SK-N-SH (cell line): ENCODE measurements around the gene UCHL1. TPM values are rescaled to one million over a fixed set of nuclear protein-coding genes. Genes with fewer than 3 reads are reported as not detected.

ENCODE experiments used
- CTCF ChIA-PET: fragments of 300-600, 350-600 bp; formaldehyde crosslinking; extraction: SDS; loops from one replicate; lab custom pipeline; 2021; lab: Yijun Ruan, JAX
- POLR2A ChIA-PET: fragments of 350-600 bp; sonication (Branson Sonifier 250); formaldehyde crosslinking; extraction: SDS; loops from one replicate; lab custom pipeline; 2020; ENCODE audit warnings: antibody characterized with exemption, inconsistent platforms; lab: Yijun Ruan, JAX
- DNase-seq: peaks from one replicate; pipeline ENCODE4 v3.0.0; 2012
- H2AFZ ChIP-seq: fragments of 200-600 bp; sonication (generic); 2 replicates; pipeline ENCODE4 v1.8.1; 2016; ENCODE audit warnings: antibody characterized with exemption, mild to moderate bottlenecking, low read depth
- H3F3A ChIP-seq: fragments of 200-600 bp; sonication (generic); replicated peaks from 2 replicates; pipeline ENCODE3; 2016; ENCODE audit warnings: antibody characterized with exemption, mild to moderate bottlenecking; ENCODE audit not compliant: insufficient read depth
- H3K27ac ChIP-seq, 2 experiments: fragments of 200-500 bp in 1 of 2; fragments of 200-600 bp in 1 of 2; sonication (Bioruptor generic) in 1 of 2; sonication (generic), shearing (Covaris generic) in 1 of 2; 2 replicates each; pipeline versions ENCODE4 v1.5.1 to v1.6.1; 2014 to 2016; ENCODE audit warnings: low read depth in 2 of 2, inconsistent platforms in 1 of 2, low read length in 1 of 2, mild to moderate bottlenecking in 1 of 2, mixed read lengths in 1 of 2
- H3K27me3 ChIP-seq: fragments of 200-600 bp; sonication (generic), shearing (Covaris generic); 2 replicates; pipeline ENCODE4 v1.6.1; 2016; ENCODE audit warnings: mixed run types; ENCODE audit not compliant: insufficient read depth
- H3K36me3 ChIP-seq, 2 experiments: fragments of 200-500 bp in 1 of 2; fragments of 200-600 bp in 1 of 2; sonication (Bioruptor generic) in 1 of 2; sonication (generic) in 1 of 2; replicated peaks in 1 of 2; 2 replicates each; pipeline versions ENCODE3 to v1.5.1; 2014 to 2016; ENCODE audit warnings: low read length in 1 of 2, mild to moderate bottlenecking in 1 of 2; ENCODE audit not compliant: insufficient read depth in 2 of 2, control insufficient read depth in 1 of 2
- H3K4me1 ChIP-seq, 2 experiments: fragments of 200-500 bp in 1 of 2; fragments of 200-600 bp in 1 of 2; sonication (Bioruptor generic) in 1 of 2; sonication (generic), shearing (Covaris generic) in 1 of 2; 2 replicates each; pipeline versions ENCODE4 v1.5.1 to v1.6.1; 2014 to 2016; ENCODE audit warnings: low read depth in 1 of 2, low read length in 1 of 2, mixed run types in 1 of 2; ENCODE audit not compliant: insufficient read depth in 2 of 2, control insufficient read depth in 1 of 2
- H3K4me2 ChIP-seq: fragments of 200-600 bp; sonication (generic), shearing (Covaris generic); 2 replicates; pipeline ENCODE4 v1.6.1; 2017; ENCODE audit warnings: mixed run types
- H3K4me3 ChIP-seq, 2 experiments: fragments of 200-500 bp in 1 of 2; fragments of 200-600 bp in 1 of 2; sonication (Bioruptor generic) in 1 of 2; sonication (generic), shearing (Covaris generic) in 1 of 2; 2 replicates each; pipeline versions ENCODE4 v1.5.1 to v1.8.1; 2014 to 2016; ENCODE audit warnings: low read depth in 2 of 2, inconsistent platforms in 1 of 2, low read length in 1 of 2, mild to moderate bottlenecking in 1 of 2, mixed read lengths in 1 of 2, moderate library complexity in 1 of 2
- H3K79me2 ChIP-seq: fragments of 200-600 bp; sonication (generic); 2 replicates; pipeline ENCODE4 v1.8.1; 2017; ENCODE audit warnings: mild to moderate bottlenecking; ENCODE audit not compliant: insufficient read depth
- H3K9ac ChIP-seq: fragments of 200-600 bp; sonication (generic); 2 replicates; pipeline ENCODE4 v1.6.1; 2017; ENCODE audit warnings: mixed run types
- H3K9me2 ChIP-seq: fragments of 200-600 bp; sonication (generic); 2 replicates; pipeline ENCODE4 v1.6.1; 2017; ENCODE audit warnings: mixed run types
- H3K9me3 ChIP-seq: fragments of 200-600 bp; sonication (generic); 2 replicates; pipeline ENCODE4 v1.6.1; 2017; ENCODE audit warnings: mixed run types, mild to moderate bottlenecking, moderate library complexity
- H4K20me1 ChIP-seq: fragments of 200-600 bp; sonication (generic); 2 replicates; pipeline ENCODE4 v1.6.1; 2017; ENCODE audit warnings: mild to moderate bottlenecking, mixed run types; ENCODE audit not compliant: insufficient read depth
- CHD2 ChIP-seq: fragments of 150-350 bp; IDR thresholded peaks from 2 replicates; pipeline ENCODE4 v1.6.1; 2018; ENCODE audit warnings: low read length; ENCODE audit not compliant: partially characterized antibody
- EP300 ChIP-seq, 2 experiments: IDR thresholded peaks; 2 replicates each; pipeline versions ENCODE4 v1.4.0 to v1.6.1; 2012; ENCODE audit warnings: borderline replicate concordance in 1 of 2, low read depth in 1 of 2, low read length in 1 of 2
- EZH2phosphoT487 ChIP-seq: fragments of 200-600 bp; sonication (generic); IDR thresholded peaks from 2 replicates; pipeline ENCODE4 v1.6.1; 2017; ENCODE audit warnings: low read depth, mixed run types, mild to moderate bottlenecking, antibody characterized with exemption, moderate library complexity, borderline replicate concordance
- FOXJ3 ChIP-seq: sonication (generic); formaldehyde crosslinking; IDR thresholded peaks from 2 replicates; pipeline ENCODE4 v1.5.1; 2020; ENCODE audit warnings: mild to moderate bottlenecking, missing genetic modification reagents
- GABPA ChIP-seq: IDR thresholded peaks from 2 replicates; pipeline ENCODE4 v1.4.0; 2012; ENCODE audit warnings: low read depth, mild to moderate bottlenecking
- JUND ChIP-seq: IDR thresholded peaks from 2 replicates; pipeline ENCODE4 v1.4.0; 2012
- MAX ChIP-seq: IDR thresholded peaks from 2 replicates; pipeline ENCODE4 v1.4.0; 2012; ENCODE audit warnings: low read depth
- POLR2AphosphoS5 ChIP-seq: IDR thresholded peaks from 2 replicates; pipeline ENCODE4 v1.6.1; 2012; ENCODE audit warnings: low read depth, low read length
- SIN3A ChIP-seq: IDR thresholded peaks from 2 replicates; pipeline ENCODE4 v1.6.1; 2012; ENCODE audit warnings: low read depth, mild to moderate bottlenecking, low read length, moderate library complexity, borderline replicate concordance
- SMC3 ChIP-seq: IDR thresholded peaks from 2 replicates; pipeline ENCODE4 v1.6.1; 2012; ENCODE audit warnings: low read depth, low read length, improper control_type of control experiment
- TCF12 ChIP-seq: IDR thresholded peaks from 2 replicates; pipeline ENCODE4 v1.4.0; 2012
- USF2 ChIP-seq: fragments of 150-350 bp; IDR thresholded peaks from 2 replicates; pipeline ENCODE4 v1.6.1; 2017; ENCODE audit warnings: antibody characterized with exemption, low read length, low read depth, borderline replicate concordance
- YY1 ChIP-seq: IDR thresholded peaks from 2 replicates; pipeline ENCODE4 v1.4.0; 2012; ENCODE audit warnings: low read depth, mild to moderate bottlenecking
- WGBS: methylation state at CpG from one replicate; pipeline ENCODE4 v1.1.6; 2017; ENCODE audit warnings: low lambda C conversion rate; 5-methylcytosine and 5-hydroxymethylcytosine counted together
- polyA plus RNA-seq, 3 experiments: library from polyadenylated mRNA; depleted of rRNA; stranded (reverse); fragments of >200 nt; gene quantifications; 2 replicates each; pipeline ENCODE4 v1.2.3, GENCODE V29; 2012
- TF ChIP-seq, protein P1 (sequence below): IDR thresholded peaks from 2 replicates; pipeline ENCODE4 v1.4.0; 2012; ENCODE audit warnings: low read depth, borderline replicate concordance
- TF ChIP-seq, protein P2 (sequence below): fragments of 200-600 bp; sonication (generic); IDR thresholded peaks from 2 replicates; pipeline ENCODE4 v1.6.1; 2017; ENCODE audit warnings: antibody characterized with exemption, mild to moderate bottlenecking, moderate library complexity
- TF ChIP-seq, protein P3 (sequence below): IDR thresholded peaks from 2 replicates; pipeline ENCODE4; 2012

UCHL1 gene
- polyA plus RNA-seq, 1 of the 3 experiments (the other 2 are of a cell fraction) = 1,518 TPM

GRCh38 chr4:41241919-41242318 lies 14.8 kb upstream of the UCHL1 start (continued):
- TF ChIP-seq, protein P1, sequence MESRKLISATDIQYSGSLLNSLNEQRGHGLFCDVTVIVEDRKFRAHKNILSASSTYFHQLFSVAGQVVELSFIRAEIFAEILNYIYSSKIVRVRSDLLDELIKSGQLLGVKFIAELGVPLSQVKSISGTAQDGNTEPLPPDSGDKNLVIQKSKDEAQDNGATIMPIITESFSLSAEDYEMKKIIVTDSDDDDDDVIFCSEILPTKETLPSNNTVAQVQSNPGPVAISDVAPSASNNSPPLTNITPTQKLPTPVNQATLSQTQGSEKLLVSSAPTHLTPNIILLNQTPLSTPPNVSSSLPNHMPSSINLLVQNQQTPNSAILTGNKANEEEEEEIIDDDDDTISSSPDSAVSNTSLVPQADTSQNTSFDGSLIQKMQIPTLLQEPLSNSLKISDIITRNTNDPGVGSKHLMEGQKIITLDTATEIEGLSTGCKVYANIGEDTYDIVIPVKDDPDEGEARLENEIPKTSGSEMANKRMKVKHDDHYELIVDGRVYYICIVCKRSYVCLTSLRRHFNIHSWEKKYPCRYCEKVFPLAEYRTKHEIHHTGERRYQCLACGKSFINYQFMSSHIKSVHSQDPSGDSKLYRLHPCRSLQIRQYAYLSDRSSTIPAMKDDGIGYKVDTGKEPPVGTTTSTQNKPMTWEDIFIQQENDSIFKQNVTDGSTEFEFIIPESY = no peak
- TF ChIP-seq, protein P2, sequence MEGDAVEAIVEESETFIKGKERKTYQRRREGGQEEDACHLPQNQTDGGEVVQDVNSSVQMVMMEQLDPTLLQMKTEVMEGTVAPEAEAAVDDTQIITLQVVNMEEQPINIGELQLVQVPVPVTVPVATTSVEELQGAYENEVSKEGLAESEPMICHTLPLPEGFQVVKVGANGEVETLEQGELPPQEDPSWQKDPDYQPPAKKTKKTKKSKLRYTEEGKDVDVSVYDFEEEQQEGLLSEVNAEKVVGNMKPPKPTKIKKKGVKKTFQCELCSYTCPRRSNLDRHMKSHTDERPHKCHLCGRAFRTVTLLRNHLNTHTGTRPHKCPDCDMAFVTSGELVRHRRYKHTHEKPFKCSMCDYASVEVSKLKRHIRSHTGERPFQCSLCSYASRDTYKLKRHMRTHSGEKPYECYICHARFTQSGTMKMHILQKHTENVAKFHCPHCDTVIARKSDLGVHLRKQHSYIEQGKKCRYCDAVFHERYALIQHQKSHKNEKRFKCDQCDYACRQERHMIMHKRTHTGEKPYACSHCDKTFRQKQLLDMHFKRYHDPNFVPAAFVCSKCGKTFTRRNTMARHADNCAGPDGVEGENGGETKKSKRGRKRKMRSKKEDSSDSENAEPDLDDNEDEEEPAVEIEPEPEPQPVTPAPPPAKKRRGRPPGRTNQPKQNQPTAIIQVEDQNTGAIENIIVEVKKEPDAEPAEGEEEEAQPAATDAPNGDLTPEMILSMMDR = no peak
- no peak for TF ChIP-seq SIN3A
- no peak for TF ChIP-seq EZH2phosphoT487

GRCh38 chr4:41245983-41246382 lies 10.7 kb upstream of the UCHL1 start:
- Histone ChIP-seq H3K9me3 (no peaks in the 10 kb centered on the region), H3K36me3 (no peaks in the 10 kb centered on the region), H3K27me3 (no peaks in the 10 kb centered on the region), H3K79me2 (no peaks in the 10 kb centered on the region), H3K9me2 (no peaks in the 10 kb centered on the region), H3K4me2 (no peak overlapping the region), H3K4me3 (no peak overlapping the region), H3K9ac (no peak overlapping the region), H4K20me1 (no peaks in the 10 kb centered on the region), H3K4me1 (no peaks in the 10 kb centered on the region), H3K27ac (no peak overlapping the region), H2AFZ (no peak overlapping the region), H3F3A (no peaks in the 10 kb centered on the region)
- no peak for TF ChIP-seq POLR2AphosphoS5
- no peak for TF ChIP-seq GABPA
- no peak for TF ChIP-seq USF2
- TF ChIP-seq MAX = no peak
- TF ChIP-seq FOXJ3 (CRISPR knock-in tag) = no peak
- TF ChIP-seq YY1 = no peak
- no peak for TF ChIP-seq SIN3A
- TF ChIP-seq, protein P3, sequence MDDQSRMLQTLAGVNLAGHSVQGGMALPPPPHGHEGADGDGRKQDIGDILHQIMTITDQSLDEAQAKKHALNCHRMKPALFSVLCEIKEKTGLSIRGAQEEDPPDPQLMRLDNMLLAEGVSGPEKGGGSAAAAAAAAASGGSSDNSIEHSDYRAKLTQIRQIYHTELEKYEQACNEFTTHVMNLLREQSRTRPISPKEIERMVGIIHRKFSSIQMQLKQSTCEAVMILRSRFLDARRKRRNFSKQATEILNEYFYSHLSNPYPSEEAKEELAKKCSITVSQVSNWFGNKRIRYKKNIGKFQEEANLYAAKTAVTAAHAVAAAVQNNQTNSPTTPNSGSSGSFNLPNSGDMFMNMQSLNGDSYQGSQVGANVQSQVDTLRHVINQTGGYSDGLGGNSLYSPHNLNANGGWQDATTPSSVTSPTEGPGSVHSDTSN = no peak
- TF ChIP-seq JUND = no peak
- no peak for TF ChIP-seq EP300 (IDR thresholded peaks at IDR 0.05; ENCODE audit: borderline replicate concordance in 1 of 2, low read depth in 1 of 2, low read length in 1 of 2)
- no peak for TF ChIP-seq CHD2
- no peak for TF ChIP-seq SMC3
- TF ChIP-seq, protein P1 = no peak
- no peak for TF ChIP-seq TCF12
- ChIA-PET POLR2A (interaction anchor here (3.1 kb wide), 1 partner anchor 11 kb away, joined by 16 read pairs; the partner anchor contains the start of gene UCHL1), CTCF (interaction anchor here (1.4 to 1.7 kb wide), 3 partner anchors 10 to 32 kb away, joined by 3 to 6 read pairs (median 4); partner anchors contain the start of genes APBB2 and UCHL1)
- no CpG with 5 or more reads among the region's 1 CpG for WGBS
- DNase-seq = no peak
